Measurements from ENCODE around the gene CASP2. TPM values are rescaled to one million over a fixed set of nuclear protein-coding genes. Genes with fewer than 3 reads are reported as not detected.

Gene CASP2
- polyA plus RNA-seq, 1 donor (not counting 4 experiments of a cell fraction or from before 2014, with no cell fraction given) = 12.8 TPM

GRCh38 chr7:143325240-143325639 is 37.1 kb downstream of the CASP2 start:
- Histone ChIP-seq H4K20me1 (ENCODE audit: control insufficient read depth, extremely low read depth, insufficient read depth, low read length) (no peaks in the 10 kb centered on the region), H3K27me3 (ENCODE audit: control insufficient read depth, extremely low read depth, insufficient read depth, low read length) (no peaks in the 10 kb centered on the region), H2AFZ (ENCODE audit: control insufficient read depth, low read length) (no peak overlapping the region), H3K9me3 (ENCODE audit: control insufficient read depth, low read depth, low read length) (no peaks in the 10 kb centered on the region), H3K4me1 (ENCODE audit: control insufficient read depth, extremely low read depth, insufficient read depth, low read length) (no peaks in the 10 kb centered on the region), H3K36me3 (ENCODE audit: control insufficient read depth in 2 of 2, extremely low read depth in 1 of 2, insufficient read depth in 2 of 2, low read length in 2 of 2) (no peaks in the 10 kb centered on the region), H3K4me3 (ENCODE audit: control insufficient read depth in 2 of 3, extremely low read depth in 1 of 3, insufficient read depth in 2 of 3, low read depth in 1 of 3, low read length in 3 of 3) (no peak overlapping the region), H3K4me2 (ENCODE audit: control insufficient read depth, extremely low read depth, insufficient read depth, low read depth, low read length) (no peak overlapping the region), H3K79me2 (ENCODE audit: control insufficient read depth, insufficient read depth, low read length) (no peaks in the 10 kb centered on the region), H3K9ac (ENCODE audit: control insufficient read depth, extremely low read depth, insufficient read depth, low read length) (no peak overlapping the region), H3K27ac (ENCODE audit: control insufficient read depth, insufficient read depth, low read length) (no peak overlapping the region), H3K9me1 (ENCODE audit: control insufficient read depth, extremely low read depth, insufficient read depth, low read length) (no peaks in the 10 kb centered on the region)
- no peak for FAIRE-seq
- TF ChIP-seq CTCF (optimal IDR thresholded peaks at IDR 0.05 in 1 of 3, IDR thresholded peaks at IDR 0.05 in 1 of 3, conservative IDR thresholded peaks at IDR 0.05 in 1 of 3; ENCODE audit: extremely low read depth in 1 of 3, insufficient read depth in 2 of 3, low read length in 3 of 3) = no peak
- no peak for TF ChIP-seq EZH2 (IDR thresholded peaks at IDR 0.05; ENCODE audit: low read length)
- dilution Hi-C loops (cut with MboI; ENCODE audit: extremely low pct_ligation_motif_present, low sequenced_read_pairs) = no loop called here
- no peak for DNase-seq (ENCODE audit: low read depth, low spot score)

- DNase-seq (ENCODE audit: low read depth, low spot score) = no peak
- Histone ChIP-seq H3K4me2 (ENCODE audit: control insufficient read depth, extremely low read depth, insufficient read depth, low read depth, low read length) (no peak overlapping the region), H3K36me3 (ENCODE audit: control insufficient read depth in 2 of 2, extremely low read depth in 1 of 2, insufficient read depth in 2 of 2, low read length in 2 of 2) (no peaks in the 10 kb centered on the region), H3K4me1 (ENCODE audit: control insufficient read depth, extremely low read depth, insufficient read depth, low read length) (peaks cover 14% of the 10 kb centered on the region), H3K9me1 (ENCODE audit: control insufficient read depth, extremely low read depth, insufficient read depth, low read length) (peaks cover 3% of the 10 kb centered on the region), H4K20me1 (ENCODE audit: control insufficient read depth, extremely low read depth, insufficient read depth, low read length) (no peaks in the 10 kb centered on the region), H3K9ac (ENCODE audit: control insufficient read depth, extremely low read depth, insufficient read depth, low read length) (no peak overlapping the region), H3K4me3 (ENCODE audit: control insufficient read depth in 2 of 3, extremely low read depth in 1 of 3, insufficient read depth in 2 of 3, low read depth in 1 of 3, low read length in 3 of 3) (no peak overlapping the region), H2AFZ (ENCODE audit: control insufficient read depth, low read length) (no peak overlapping the region), H3K27me3 (ENCODE audit: control insufficient read depth, extremely low read depth, insufficient read depth, low read length) (no peaks in the 10 kb centered on the region), H3K9me3 (ENCODE audit: control insufficient read depth, low read depth, low read length) (no peaks in the 10 kb centered on the region), H3K79me2 (ENCODE audit: control insufficient read depth, insufficient read depth, low read length) (no peaks in the 10 kb centered on the region), H3K27ac (ENCODE audit: control insufficient read depth, insufficient read depth, low read length) (no peak overlapping the region)
- no peak for TF ChIP-seq EZH2 (IDR thresholded peaks at IDR 0.05; ENCODE audit: low read length)
- TF ChIP-seq CTCF (optimal IDR thresholded peaks at IDR 0.05 in 1 of 3, IDR thresholded peaks at IDR 0.05 in 1 of 3, conservative IDR thresholded peaks at IDR 0.05 in 1 of 3; ENCODE audit: extremely low read depth in 1 of 3, insufficient read depth in 2 of 3, low read length in 3 of 3) = no peak
- dilution Hi-C loops (cut with MboI; ENCODE audit: extremely low pct_ligation_motif_present, low sequenced_read_pairs) = no loop called here
- no peak for FAIRE-seq
Observed at GRCh38 chr7:143327903-143328302, 39.8 kb downstream of the CASP2 start.

All from keratinocyte (primary cell).